IMR-90 (cell line): ENCODE measurements around the gene DVL2. TPM values are rescaled to one million over a fixed set of nuclear protein-coding genes. Genes with fewer than 3 reads are reported as not detected.

ENCODE experiments used
- ATAC-seq: fragments of 200-7000 bp; cut with Tn5 transposase; 2 replicates; pipeline ENCODE4 v1.9.1; 2020; ENCODE audit warnings: low read depth, mild to moderate bottlenecking, moderate library complexity
- BruUV-seq: library from RNA; stranded (reverse); fragments of 400-500 nt; replicated peaks from 2 replicates; lab custom pipeline; 2021; lab: Mats Ljungman, UMichigan
- CTCF ChIA-PET: fragments of 300-600 bp; formaldehyde crosslinking; extraction: SDS; loops from one replicate; lab custom pipeline; 2021; ENCODE audit warnings: antibody characterized with exemption; lab: Yijun Ruan, JAX
- POLR2A ChIA-PET: fragments of 300-600 bp; sonication (Branson Sonifier 250); formaldehyde crosslinking; loops from one replicate; lab custom pipeline; 2022; ENCODE audit warnings: antibody characterized with exemption; ENCODE audit not compliant: unreplicated experiment; lab: Charles Lee
- DNase-seq: peaks from one replicate; pipeline ENCODE4 v3.0.0; 2013
- H2AFZ ChIP-seq: replicated peaks from 2 replicates; pipeline ENCODE3; 2013; ENCODE audit warnings: low read length, mild to moderate bottlenecking; ENCODE audit not compliant: poor library complexity
- H2AK5ac ChIP-seq: 2 replicates; pipeline ENCODE4 v1.6.1; 2013; ENCODE audit warnings: low read depth, low read length, inconsistent platforms
- H2AK9ac ChIP-seq: replicated peaks from 2 replicates; pipeline ENCODE3; 2013; ENCODE audit warnings: mild to moderate bottlenecking, low read depth, low read length, moderate library complexity; ENCODE audit not compliant: poor library complexity
- H2BK120ac ChIP-seq: 2 replicates; pipeline ENCODE4 v1.6.1; 2013; ENCODE audit warnings: low read depth, low read length, inconsistent platforms
- H2BK15ac ChIP-seq: 3 replicates; pipeline ENCODE4 v1.6.1; 2013; ENCODE audit warnings: low read depth, low read length, inconsistent platforms
- H2BK20ac ChIP-seq: 2 replicates; pipeline ENCODE4 v1.6.1; 2013; ENCODE audit warnings: low read depth, mild to moderate bottlenecking, inconsistent platforms, low read length, moderate library complexity
- H2BK5ac ChIP-seq: 2 replicates; pipeline ENCODE4 v1.6.1; 2013; ENCODE audit warnings: mild to moderate bottlenecking, low read depth, low read length, inconsistent platforms; ENCODE audit not compliant: poor library complexity, severe bottlenecking
- H3K14ac ChIP-seq: replicated peaks from 2 replicates; pipeline ENCODE4 v1.6.1; 2013; ENCODE audit warnings: low read depth, low read length, inconsistent platforms
- H3K18ac ChIP-seq: 2 replicates; pipeline ENCODE4 v1.6.1; 2013; ENCODE audit warnings: low read depth, low read length, control low read depth
- H3K23ac ChIP-seq: 2 replicates; pipeline ENCODE4 v1.6.1; 2013; ENCODE audit warnings: low read depth, low read length, inconsistent platforms
- H3K27ac ChIP-seq: 2 replicates; pipeline ENCODE4 v1.5.1; 2013; ENCODE audit warnings: mild to moderate bottlenecking, control low read depth, low read length; ENCODE audit not compliant: insufficient read depth
- H3K27me3 ChIP-seq: 2 replicates; pipeline ENCODE4 v1.6.1; 2013; ENCODE audit warnings: low read length; ENCODE audit not compliant: control insufficient read depth, insufficient read depth
- H3K36me3 ChIP-seq: 2 replicates; pipeline ENCODE4 v1.6.1; 2013; ENCODE audit warnings: low read length, mixed read lengths; ENCODE audit not compliant: control insufficient read depth, insufficient read depth
- H3K4ac ChIP-seq: 2 replicates; pipeline ENCODE4 v1.6.1; 2013; ENCODE audit warnings: low read depth, low read length, inconsistent platforms
- H3K4me1 ChIP-seq: 2 replicates; pipeline ENCODE4 v1.6.1; 2013; ENCODE audit warnings: low read length, mixed read lengths; ENCODE audit not compliant: control insufficient read depth, insufficient read depth
- H3K4me2 ChIP-seq: 2 replicates; pipeline ENCODE4 v1.6.1; 2013; ENCODE audit warnings: low read depth, mild to moderate bottlenecking, control low read depth, low read length, moderate library complexity
- H3K4me3 ChIP-seq: 2 replicates; pipeline ENCODE4 v1.5.1; 2013; ENCODE audit warnings: low read depth, mild to moderate bottlenecking, control low read depth, low read length, moderate library complexity; ENCODE audit not compliant: insufficient read depth
- H3K56ac ChIP-seq: 2 replicates; pipeline ENCODE4 v1.6.1; 2013; ENCODE audit warnings: low read length, inconsistent platforms; ENCODE audit not compliant: insufficient read depth; ENCODE audit errors: extremely low read depth
- H3K79me1 ChIP-seq, 2 experiments: 2 replicates each; pipeline ENCODE4 v1.6.1; 2013; ENCODE audit warnings: low read length in 2 of 2, inconsistent platforms in 1 of 2, low read depth in 1 of 2
- H3K9ac ChIP-seq: 2 replicates; pipeline ENCODE4 v1.6.1; 2013; ENCODE audit warnings: low read depth, low read length, control low read depth
- H3K9me1 ChIP-seq: 2 replicates; pipeline ENCODE4 v1.6.1; 2013; ENCODE audit warnings: low read length, inconsistent platforms; ENCODE audit not compliant: insufficient read depth
- H3K9me3 ChIP-seq: 2 replicates; pipeline ENCODE4 v1.6.1; 2013; ENCODE audit warnings: low read length; ENCODE audit not compliant: control insufficient read depth, insufficient read depth
- H4K20me1 ChIP-seq: 2 replicates; pipeline ENCODE4 v1.6.1; 2013; ENCODE audit warnings: low read length, inconsistent platforms; ENCODE audit not compliant: insufficient read depth
- H4K5ac ChIP-seq: 2 replicates; pipeline ENCODE4 v1.6.1; 2013; ENCODE audit warnings: mild to moderate bottlenecking, low read depth, low read length, control low read depth
- H4K8ac ChIP-seq, 2 experiments: 2 replicates each; pipeline ENCODE4 v1.6.1; 2013; ENCODE audit warnings: low read depth in 2 of 2, low read length in 2 of 2, control low read depth in 1 of 2, inconsistent platforms in 1 of 2
- H4K91ac ChIP-seq: 2 replicates; pipeline ENCODE4 v1.6.1; 2013; ENCODE audit warnings: low read depth, low read length, inconsistent platforms; ENCODE audit not compliant: insufficient read depth
- MAFK ChIP-seq: IDR thresholded peaks from 2 replicates; pipeline ENCODE4 v1.6.1; 2012; ENCODE audit warnings: low read depth, low read length, improper control_type of control experiment
- MXI1 ChIP-seq: IDR thresholded peaks from 2 replicates; pipeline ENCODE4 v1.6.1; 2012; ENCODE audit warnings: low read depth, mild to moderate bottlenecking, low read length, moderate library complexity, borderline replicate concordance
- NFE2L2 ChIP-seq: fragments of 150-350 bp; IDR thresholded peaks from 2 replicates; pipeline ENCODE4 v1.6.1; 2016; ENCODE audit warnings: low read depth, mild to moderate bottlenecking, low read length
- RAD21 ChIP-seq: IDR thresholded peaks from 2 replicates; pipeline ENCODE4 v1.6.1; 2012; ENCODE audit warnings: low read length, improper control_type of control experiment
- RFX5 ChIP-seq: IDR thresholded peaks from 2 replicates; pipeline ENCODE4 v1.8.0; 2012; ENCODE audit warnings: low read depth, mild to moderate bottlenecking, low read length, moderate library complexity
- WGBS, 2 experiments: methylation state at CpG; one replicate each; pipeline versions ENCODE4 v1.1.5 to v1.1.7; 2013; ENCODE audit warnings: missing lambda C conversion rate in 2 of 2; ENCODE audit not compliant: insufficient read length in 1 of 2; ENCODE audit errors: extremely low coverage in 2 of 2; 5-methylcytosine and 5-hydroxymethylcytosine counted together
- dilution Hi-C: fragments of 300-500 bp; cut with HindIII; formaldehyde crosslinking; loops from one replicate; pipeline ENCODE4 v1.14.3; 2018; ENCODE audit warnings: low sequenced_read_pairs; ENCODE audit not compliant: unreplicated experiment
- in situ Hi-C: fragments of 300-500 bp; cut with MboI; formaldehyde crosslinking; loops from 3 replicates; pipeline ENCODE4 v1.14.3; 2019; ENCODE audit warnings: low sequenced_read_pairs, inconsistent platforms, mixed read lengths
- intact Hi-C: fragments of 100-400 bp; cut with micrococcal nuclease; formaldehyde crosslinking; loops from 2 replicates; pipeline ENCODE4 v1.10.0; 2022
- polyA plus RNA-seq, 3 experiments: library from polyadenylated mRNA; depleted of rRNA; stranded (reverse); fragments of >200 nt; gene quantifications; 2 replicates each; pipeline ENCODE4 v1.2.3, GENCODE V29; 2012; ENCODE audit warnings: low replicate concordance in 1 of 3
- total RNA-seq: library from RNA; depleted of rRNA; stranded (reverse); fragments of >200 nt; gene quantifications from 2 replicates; pipeline ENCODE4 v1.2.3, GENCODE V29; 2012
- TF ChIP-seq, protein P1 (sequence below): fragments of 150-350 bp; IDR thresholded peaks from 2 replicates; pipeline ENCODE4 v1.6.1; 2017; ENCODE audit warnings: mild to moderate bottlenecking, antibody characterized with exemption, low read length, low read depth
- TF ChIP-seq, protein P2 (sequence below): conservative IDR thresholded peaks from 2 replicates; pipeline ENCODE4 v1.5.1; 2012; ENCODE audit warnings: mild to moderate bottlenecking, low read depth, low read length, improper control_type of control experiment

The DVL2 gene
- total and polyA plus RNA-seq, 2 of the 4 experiments (the other 2 are of a cell fraction): 11.8 to 21.3 TPM

DNA sequence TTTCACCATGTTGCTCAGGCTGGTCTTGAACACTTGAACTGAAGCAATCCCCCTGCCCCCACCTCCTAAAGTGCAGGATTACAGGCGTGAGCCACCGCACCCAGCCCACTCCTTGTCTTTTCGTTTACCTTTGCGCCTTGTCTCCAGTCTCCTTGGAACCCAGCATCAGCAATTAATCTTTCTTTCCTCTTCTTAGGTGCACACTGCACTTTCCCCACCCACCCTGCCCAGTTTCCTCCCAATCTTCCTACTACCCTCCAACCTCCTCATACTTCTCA lies 29.4 kb upstream of the DVL2 start:
- Histone ChIP-seq H2BK20ac (peak overlapping the region; percentile 2; the same call in 1 of the 2 replicates), H3K4me2 (no peak overlapping the region), H4K8ac (peak overlapping the region; percentile 78 to 98; a peak in 3 of 4 replicates), H2AK9ac (peak overlapping the region; percentile 45), H3K4ac (peak overlapping the region; percentile 77; the same call in 1 of the 2 replicates), H2AFZ (no peak overlapping the region), H2BK5ac (no peak overlapping the region), H2BK15ac (no peak overlapping the region), H3K56ac (no peak overlapping the region), H3K9me3 (no peaks in the 10 kb centered on the region), H3K18ac (no peak overlapping the region), H4K91ac (peak overlapping the region; percentile 79), H2AK5ac (peak overlapping the region; percentile 81; the same call in 1 of the 2 replicates), H3K27ac (no peak overlapping the region), H3K23ac (no peak overlapping the region; the same call in 1 of the 2 replicates), H3K14ac (no peak overlapping the region), H3K4me3 (no peak overlapping the region), H3K9me1 (peaks cover 10% of the 10 kb centered on the region), H3K79me1 (no peaks in the 10 kb centered on the region), H2BK120ac (peak overlapping the region; percentile 88; the same call in 1 of the 2 replicates), H4K5ac (no peak overlapping the region), H3K4me1 (peaks cover 11% of the 10 kb centered on the region), H3K36me3 (peaks cover 10% of the 10 kb centered on the region), H3K27me3 (peaks cover 13% of the 10 kb centered on the region; the same call in 1 of the 2 replicates), H4K20me1 (no peaks in the 10 kb centered on the region), H3K9ac (no peak overlapping the region)
- ChIA-PET CTCF (interaction anchor here (1.3 to 1.6 kb wide), 2 partner anchors 17 to 32 kb away, joined by 5 to 7 read pairs; no protein-coding TSS in a partner anchor), POLR2A (interaction anchor here (0.6 kb wide), 1 partner anchor 10 kb away, joined by 9 read pairs; no protein-coding TSS in a partner anchor)
- TF ChIP-seq MAFK (no peak), RAD21 (no peak), NFE2L2 (no peak), MXI1 (no peak), RFX5 (no peak)
- TF ChIP-seq, protein P1, sequence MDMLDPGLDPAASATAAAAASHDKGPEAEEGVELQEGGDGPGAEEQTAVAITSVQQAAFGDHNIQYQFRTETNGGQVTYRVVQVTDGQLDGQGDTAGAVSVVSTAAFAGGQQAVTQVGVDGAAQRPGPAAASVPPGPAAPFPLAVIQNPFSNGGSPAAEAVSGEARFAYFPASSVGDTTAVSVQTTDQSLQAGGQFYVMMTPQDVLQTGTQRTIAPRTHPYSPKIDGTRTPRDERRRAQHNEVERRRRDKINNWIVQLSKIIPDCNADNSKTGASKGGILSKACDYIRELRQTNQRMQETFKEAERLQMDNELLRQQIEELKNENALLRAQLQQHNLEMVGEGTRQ: no peak
- TF ChIP-seq, protein P2, sequence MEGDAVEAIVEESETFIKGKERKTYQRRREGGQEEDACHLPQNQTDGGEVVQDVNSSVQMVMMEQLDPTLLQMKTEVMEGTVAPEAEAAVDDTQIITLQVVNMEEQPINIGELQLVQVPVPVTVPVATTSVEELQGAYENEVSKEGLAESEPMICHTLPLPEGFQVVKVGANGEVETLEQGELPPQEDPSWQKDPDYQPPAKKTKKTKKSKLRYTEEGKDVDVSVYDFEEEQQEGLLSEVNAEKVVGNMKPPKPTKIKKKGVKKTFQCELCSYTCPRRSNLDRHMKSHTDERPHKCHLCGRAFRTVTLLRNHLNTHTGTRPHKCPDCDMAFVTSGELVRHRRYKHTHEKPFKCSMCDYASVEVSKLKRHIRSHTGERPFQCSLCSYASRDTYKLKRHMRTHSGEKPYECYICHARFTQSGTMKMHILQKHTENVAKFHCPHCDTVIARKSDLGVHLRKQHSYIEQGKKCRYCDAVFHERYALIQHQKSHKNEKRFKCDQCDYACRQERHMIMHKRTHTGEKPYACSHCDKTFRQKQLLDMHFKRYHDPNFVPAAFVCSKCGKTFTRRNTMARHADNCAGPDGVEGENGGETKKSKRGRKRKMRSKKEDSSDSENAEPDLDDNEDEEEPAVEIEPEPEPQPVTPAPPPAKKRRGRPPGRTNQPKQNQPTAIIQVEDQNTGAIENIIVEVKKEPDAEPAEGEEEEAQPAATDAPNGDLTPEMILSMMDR: no peak
- in situ Hi-C loops: no loop called here
- dilution Hi-C loops: no loop called here
- DNase-seq: no peak
- WGBS, 2 experiments: 53% methylated on average over 4 of the region's 4 CpGs; no CpG with 5 or more reads in 1 of the 2 experiments
- ATAC-seq: no peak
- intact Hi-C loops: no loop called here
- BruUV-seq: no TSS peak
